Purkinje cell (primary cell): ENCODE results near the gene ALB. TPM values are rescaled to one million over a fixed set of nuclear protein-coding genes. Genes with fewer than 3 reads are reported as not detected.

Source experiments
- polyA plus RNA-seq: library from polyadenylated mRNA; unstranded; fragments of >200 nt; fragmentation: Nextera tagmentation; gene quantifications from 2 replicates; pipeline ENCODE4 v1.2.1, GENCODE V29; 2014

The ALB gene
- polyA plus RNA-seq = 1.1 and 3.3 TPM in 2 replicates

GRCh38 chr4:73404042-73404441 is at the start of gene ALB:
TSS of gene ALB (plus strand) at chr4:73404287. CDS start at chr4:73404328, 41 bp downstream.

GRCh38 chr4:73435984-73436383 is 31.9 kb downstream of the ALB start, which contains the start of gene AFP:
TSS of gene AFP (plus strand) at chr4:73436221. CDS start at chr4:73436263, 42 bp downstream.

Other genes with a start within 250 kb of the ALB start
- gene ANKRD17, start 145.5 kb upstream of the ALB start, polyA plus RNA-seq = 30.7 and 36.5 TPM in 2 replicates
- gene AFP, start 31.9 kb downstream of the ALB start, polyA plus RNA-seq = not detected in 2 replicates
- gene AFM, start 77.5 kb downstream of the ALB start, polyA plus RNA-seq = not detected in 2 replicates
- not detected in 2 replicates for gene RASSF6, start 216.1 kb downstream of the ALB start, polyA plus RNA-seq